DMS53 treated with DMSO at 0.1 percent for 48 hours (cell line): ENCODE results near the gene MGMT.

Experiments
- DNase-seq: peaks from one replicate; lab custom pipeline; 2025; ENCODE audit not compliant: unreplicated experiment; lab: John Stamatoyannopoulos, UW

MGMT gene

DNA sequence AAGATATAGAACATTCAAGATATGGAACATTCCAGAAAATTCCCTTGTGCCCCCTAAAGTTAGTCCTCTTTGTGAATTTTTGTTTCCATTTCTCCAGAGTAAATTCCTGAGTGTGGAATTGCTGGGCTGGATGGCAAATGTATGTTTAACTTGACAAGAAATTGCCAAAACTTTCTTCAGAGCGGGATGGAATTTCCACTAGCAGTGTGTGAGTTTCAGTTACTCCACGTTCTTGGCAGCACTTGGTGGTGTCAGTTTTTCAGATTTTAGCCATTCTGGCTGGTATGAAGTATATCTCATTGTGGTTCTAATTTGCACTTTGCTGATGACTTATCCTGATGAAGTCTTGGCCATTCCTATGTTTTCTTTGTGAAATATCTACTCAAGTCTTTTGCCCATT lies 71.2 kb downstream of the MGMT start:
- no peak for DNase-seq

DNA sequence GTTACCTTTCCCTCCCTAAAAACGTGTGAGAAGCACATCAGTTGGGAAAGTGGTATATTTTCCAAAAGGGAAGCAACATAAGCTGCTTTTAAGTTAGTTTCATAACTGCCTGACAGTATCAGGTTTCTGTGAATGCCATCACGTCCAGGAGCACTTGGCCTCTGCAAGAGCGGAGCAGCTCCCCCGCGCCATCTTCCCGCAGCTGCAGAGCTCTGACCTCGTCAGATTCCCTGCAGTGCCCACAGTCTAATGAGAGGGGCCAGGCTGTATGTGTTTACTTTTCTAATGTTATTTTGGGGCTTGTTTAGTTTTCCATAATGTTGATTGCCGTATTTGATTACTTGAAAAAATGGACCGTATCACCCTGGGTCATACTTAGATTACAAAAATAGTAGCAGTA lies 74.2 kb downstream of the MGMT start:
- DNase-seq = no peak

GRCh38 chr10:129541748-129542487 lies 74.9 kb downstream of the MGMT start:
- no peak for DNase-seq

GRCh38 chr10:129542589-129542988 lies 75.5 kb downstream of the MGMT start:
- DNase-seq = no peak

- DNase-seq = no peak
Measured at GRCh38 chr10:129544205-129545202, 77.5 kb downstream of the MGMT start.

GRCh38 chr10:129545261-129545660 lies 78.2 kb downstream of the MGMT start:
- no peak for DNase-seq

DNA sequence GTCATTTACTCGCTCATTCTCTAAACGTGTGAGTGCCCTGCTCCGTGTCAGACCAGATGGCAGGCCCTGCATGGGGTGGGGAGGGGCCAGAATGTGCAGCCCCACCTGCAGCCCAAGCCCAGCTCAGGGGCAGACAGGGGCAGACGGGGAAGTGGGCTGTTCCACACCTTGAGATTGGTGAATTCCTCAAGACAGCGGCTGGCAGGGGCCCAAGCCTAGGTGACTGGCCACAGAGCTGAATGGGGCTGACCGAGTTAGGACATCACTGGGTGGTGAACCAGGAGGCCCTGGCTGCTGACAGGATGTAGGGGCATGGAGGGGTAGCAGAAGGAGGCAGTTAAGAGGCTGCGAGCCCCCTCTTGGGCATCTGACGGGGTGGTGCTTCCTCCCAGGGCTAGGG lies 79.1 kb downstream of the MGMT start:
- DNase-seq = no peak

DNA sequence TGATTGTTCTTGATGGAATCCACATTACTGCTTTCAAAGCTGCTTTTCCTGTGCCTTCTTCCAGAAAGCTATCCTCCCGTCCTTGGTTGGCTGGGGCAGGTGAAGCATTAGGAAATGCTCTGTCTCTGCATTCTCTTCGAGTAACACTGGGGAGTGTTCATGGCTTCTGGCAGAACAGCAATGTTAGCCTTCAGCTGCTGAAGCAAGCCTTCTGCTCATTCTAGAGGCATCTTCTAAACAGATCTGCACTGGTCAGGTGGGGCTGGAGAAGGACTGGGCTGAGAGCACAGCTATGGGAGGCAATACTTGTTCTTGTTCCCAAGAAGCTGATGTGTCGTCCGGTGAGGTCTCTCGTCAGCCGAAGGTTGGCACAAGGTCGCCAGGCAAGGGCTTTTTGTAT lies 80.6 kb downstream of the MGMT start:
- DNase-seq = no peak

- DNase-seq = no peak
Measured at GRCh38 chr10:129548600-129548999, 81.6 kb downstream of the MGMT start.

DNA sequence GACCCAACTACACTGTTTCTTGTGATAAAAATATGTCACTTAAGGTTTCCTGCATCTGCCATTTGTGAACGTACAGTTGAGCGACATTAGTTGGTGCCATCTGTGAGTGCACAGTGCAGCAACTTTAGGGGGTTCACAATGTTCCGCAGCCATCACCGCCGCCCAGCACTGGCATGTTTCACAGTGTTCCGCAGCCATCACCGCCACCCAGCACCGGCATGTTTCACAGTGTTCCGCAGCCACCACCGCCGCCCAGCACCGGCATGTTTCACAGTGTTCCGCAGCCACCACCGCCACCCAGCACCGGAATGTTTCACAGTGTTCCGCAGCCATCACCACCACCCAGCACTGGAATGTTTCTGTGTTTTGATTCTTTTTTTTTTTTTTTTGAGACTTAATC lies 83.0 kb downstream of the MGMT start:
- no peak for DNase-seq

DNA sequence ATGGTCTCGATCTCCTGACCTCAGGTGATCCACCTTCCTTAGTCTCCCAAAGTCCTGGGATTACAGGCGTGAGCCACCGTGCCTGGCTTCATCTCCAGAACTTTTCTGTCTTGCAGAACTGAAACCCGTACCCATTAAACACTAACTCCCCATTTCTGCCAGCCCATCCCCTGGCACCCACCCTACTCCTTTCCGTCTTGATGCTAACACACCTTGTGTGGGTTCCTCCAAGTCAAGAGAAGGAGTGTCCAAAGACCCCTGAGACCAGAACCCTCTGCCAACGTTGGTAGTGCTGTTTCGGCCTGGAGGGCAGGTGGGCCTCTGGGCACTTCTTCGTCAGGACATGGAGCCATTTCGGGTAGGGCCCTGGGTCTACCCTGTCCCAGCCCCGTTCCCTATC lies 83.6 kb downstream of the MGMT start:
- DNase-seq = no peak

- no peak for DNase-seq
Measured at GRCh38 chr10:129552119-129552518, 85.1 kb downstream of the MGMT start.

GRCh38 chr10:129553928-129554327 lies 86.9 kb downstream of the MGMT start:
- no peak for DNase-seq

GRCh38 chr10:129556316-129556715 lies 89.3 kb downstream of the MGMT start:
- no peak for DNase-seq

DNA sequence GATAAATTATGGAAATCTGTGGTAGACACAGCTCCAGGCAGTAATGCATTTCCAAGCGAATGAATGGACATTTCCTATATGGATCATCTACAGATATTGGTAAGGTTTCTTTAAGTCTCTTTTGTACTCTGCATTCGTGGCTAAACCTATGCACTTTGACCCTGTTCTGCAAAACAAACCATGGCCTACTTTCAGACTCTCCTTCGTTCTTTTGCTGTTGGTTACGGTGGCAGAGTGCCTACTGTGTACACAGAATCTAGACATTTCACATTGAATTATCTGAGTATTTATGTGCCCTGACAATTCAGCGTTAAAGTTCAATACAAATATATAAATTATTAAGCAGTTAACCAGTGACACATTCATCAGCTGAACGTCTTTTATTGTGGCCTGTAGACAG lies 93.3 kb downstream of the MGMT start:
- DNase-seq = no peak

DNA sequence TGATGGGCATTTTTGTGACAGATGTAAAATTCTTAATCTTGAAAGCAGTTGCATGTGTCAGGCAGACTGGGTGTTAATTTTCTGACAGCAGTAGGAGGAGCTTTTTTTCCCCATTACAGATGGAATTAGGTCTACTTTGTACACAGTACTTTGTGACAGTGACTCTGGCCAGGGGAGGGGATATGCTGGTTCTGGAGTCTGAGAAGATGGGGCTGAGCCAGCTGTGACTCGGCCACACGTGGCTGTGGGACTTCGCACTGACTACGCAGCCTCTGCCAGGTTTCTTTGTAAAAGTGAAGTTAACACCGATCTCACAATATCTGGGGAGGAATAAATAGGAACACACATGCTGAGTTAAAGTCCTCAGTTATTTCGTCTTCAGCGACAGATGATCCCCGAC lies 95.4 kb downstream of the MGMT start:
- no peak for DNase-seq

DNA sequence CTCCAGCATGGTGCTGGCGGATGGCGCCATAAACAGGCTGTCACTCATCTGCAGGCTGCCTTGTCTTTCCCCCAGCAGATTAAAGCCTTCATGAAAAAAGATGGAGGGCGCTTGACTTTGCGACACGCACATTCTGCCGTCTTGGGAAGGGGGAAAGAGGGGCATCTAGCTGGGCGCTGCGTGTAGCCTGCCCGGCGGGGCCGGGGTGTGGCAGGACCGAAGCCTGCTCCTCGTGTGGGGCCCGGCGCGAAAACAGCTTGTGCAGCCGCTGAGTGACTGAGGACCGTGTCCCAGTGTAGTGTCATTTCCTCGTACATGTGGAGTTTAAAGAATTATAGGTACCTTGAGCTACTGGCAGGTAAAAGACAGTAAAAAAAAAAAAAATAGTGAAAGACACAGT lies 97.9 kb downstream of the MGMT start:
- DNase-seq = no peak

DNA sequence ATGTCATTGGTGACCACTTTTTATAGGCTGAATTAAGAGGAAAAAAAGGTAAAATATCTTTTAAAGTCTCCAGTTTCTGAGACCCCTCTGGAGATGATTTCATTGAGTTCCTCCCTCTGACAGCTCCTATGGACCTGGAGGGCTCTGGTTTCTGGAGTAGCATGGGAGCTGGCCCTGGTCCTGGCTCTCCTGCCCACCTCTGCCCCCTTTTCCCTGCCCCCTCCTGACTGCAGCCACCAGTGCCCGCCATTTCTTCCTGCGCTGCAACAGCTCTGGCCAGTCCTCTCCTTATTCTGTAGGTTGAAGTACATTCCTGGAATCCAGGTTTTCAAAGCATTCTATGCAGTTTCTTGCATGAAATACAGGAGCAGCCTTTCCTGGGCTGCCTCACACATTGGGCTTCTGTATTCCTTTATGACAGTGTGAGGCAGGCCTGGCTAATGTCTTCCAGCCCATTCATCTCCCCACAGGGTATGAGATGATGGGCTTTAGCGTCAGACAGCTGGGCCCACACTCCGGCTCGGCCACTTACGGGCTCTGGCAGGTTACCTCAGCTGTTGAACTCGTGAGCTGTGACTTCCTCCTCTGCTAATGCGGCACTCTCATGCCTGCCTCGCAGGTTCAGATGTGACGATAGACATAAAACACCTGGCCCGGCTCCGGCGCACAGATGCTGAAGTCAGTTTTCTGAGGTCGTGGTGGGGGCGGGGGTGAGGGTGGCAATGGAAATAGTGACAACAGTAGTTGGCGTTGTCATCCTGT lies 101.7 kb downstream of the MGMT start:
- no peak for DNase-seq

DNA sequence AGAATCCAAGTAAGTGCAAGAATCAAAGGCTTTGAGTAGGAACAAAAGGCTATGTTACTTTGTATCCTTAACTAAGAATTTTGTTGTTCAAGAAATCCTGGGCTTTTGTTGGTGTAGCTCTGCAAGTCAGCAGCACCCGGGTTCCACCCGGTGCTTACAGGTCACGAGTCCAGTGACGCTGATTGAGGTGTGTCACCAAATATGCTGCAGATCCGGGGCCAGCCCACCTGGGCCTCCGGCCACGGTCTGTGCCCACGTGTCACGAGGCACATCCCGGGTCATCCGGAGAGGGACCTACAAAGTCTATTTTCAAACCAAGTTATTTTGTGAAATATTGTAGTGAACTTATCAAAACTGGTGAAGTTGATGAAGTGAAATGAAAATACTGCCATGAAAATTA lies 103.1 kb downstream of the MGMT start:
- DNase-seq = no peak

DNA sequence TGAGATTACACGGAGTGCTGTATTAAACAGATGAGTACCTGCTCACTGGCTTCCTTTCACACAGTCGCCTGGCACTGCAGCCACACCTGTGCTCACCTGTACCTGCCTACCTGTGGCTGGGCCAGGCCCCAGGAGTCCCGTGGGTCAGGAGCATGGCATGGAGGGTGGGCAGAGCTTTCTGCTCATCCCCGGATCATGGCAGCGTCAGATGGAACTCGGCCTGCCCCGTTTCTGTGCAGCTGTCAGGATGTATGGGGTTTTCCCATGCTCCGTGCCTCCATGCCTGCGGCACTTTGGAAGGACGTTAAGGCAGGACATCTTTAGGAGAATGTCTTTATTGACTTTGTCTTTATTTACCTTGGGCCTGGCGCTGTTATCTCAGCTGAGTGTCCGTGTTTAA lies 112.2 kb downstream of the MGMT start:
- DNase-seq = no peak

- no peak for DNase-seq
Measured at GRCh38 chr10:129580010-129580409, 113.0 kb downstream of the MGMT start.
